BLaER1 treated with 17β-estradiol and CSF1 and Interleukin-3, amounts not matched to agents 10 nM and 100 nM (cell line): ENCODE data around the gene ETNPPL.

Source experiments
- H3K27ac ChIP-seq, 11 experiments: shearing (Covaris generic); formaldehyde crosslinking; 2 replicates each; pipeline ENCODE4 v1.8.1; 2022
- H3K27me3 ChIP-seq, 11 experiments: shearing (Covaris generic); formaldehyde crosslinking; 2 replicates each; pipeline ENCODE4 v1.8.1; 2022
- H3K36me3 ChIP-seq, 11 experiments: shearing (Covaris generic); formaldehyde crosslinking; 2 replicates each; pipeline ENCODE4 v1.8.1; 2022
- H3K4me1 ChIP-seq, 10 experiments: shearing (Covaris generic); formaldehyde crosslinking; 2 replicates each; pipeline ENCODE4 v1.8.1; 2022
- H3K4me2 ChIP-seq, 11 experiments: shearing (Covaris generic); formaldehyde crosslinking; 2 replicates each; pipeline ENCODE4 v1.8.1; 2022
- H3K4me3 ChIP-seq, 10 experiments: shearing (Covaris generic); formaldehyde crosslinking; 2 replicates each; pipeline ENCODE4 v1.8.1; 2022
- H3K9ac ChIP-seq, 11 experiments: shearing (Covaris generic); formaldehyde crosslinking; 2 replicates each; pipeline ENCODE4 v1.8.1; 2022
- H3K9me3 ChIP-seq, 11 experiments: shearing (Covaris generic); formaldehyde crosslinking; replicated peaks in 1 of 11; 2 replicates each; pipeline ENCODE4 v1.8.1; 2022
- H4K20me1 ChIP-seq, 11 experiments: shearing (Covaris generic); formaldehyde crosslinking; 2 replicates each; pipeline ENCODE4 v1.8.1; 2022
- Cebpa-rat ChIP-seq, 11 experiments: shearing (Covaris generic); IDR thresholded peaks; 2 replicates each; pipeline ENCODE4 v1.8.1; 2022

Gene ETNPPL

DNA sequence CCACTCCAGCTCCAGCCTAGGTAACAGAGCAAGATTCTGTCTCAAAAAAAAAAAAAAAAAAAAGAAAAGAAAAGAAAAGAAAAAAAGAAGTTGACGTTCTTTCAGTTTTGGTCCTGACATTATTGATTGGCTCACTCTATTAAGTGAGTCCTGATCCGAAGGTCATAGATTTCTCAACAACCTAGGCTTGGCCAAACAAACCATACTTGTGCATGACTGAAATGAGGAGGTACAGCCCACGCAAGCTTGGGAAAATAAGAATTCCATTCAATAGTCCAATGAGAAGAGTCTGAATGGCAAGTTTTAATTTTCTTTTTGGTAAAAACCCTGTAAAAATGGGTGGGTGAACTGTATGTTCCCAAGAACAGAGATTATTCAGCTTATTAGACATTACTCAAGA, 3.2 kb upstream of the ETNPPL start:
- Histone ChIP-seq H3K27ac (no peak overlapping the region), H3K4me3 (no peak overlapping the region), H3K4me2 (no peak overlapping the region), H3K27me3 (peaks cover 25 to 36% (median 34%) of the 10 kb centered on the region in 11 experiments), H3K9ac (no peak overlapping the region), H3K4me1 (peaks cover 0 to 6% (median 0%) of the 10 kb centered on the region in 10 experiments; a peak in 1 of 20 replicates), H3K36me3 (peaks cover 0 to 9% (median 0%) of the 10 kb centered on the region in 11 experiments; a peak in 4 of 22 replicates), H4K20me1 (no peaks in the 10 kb centered on the region), H3K9me3 (peaks cover 31 to 40% (median 37%) of the 10 kb centered on the region in 11 experiments)
- TF ChIP-seq Cebpa-rat (IDR thresholded peaks at IDR 0.05), result no peak

DNA sequence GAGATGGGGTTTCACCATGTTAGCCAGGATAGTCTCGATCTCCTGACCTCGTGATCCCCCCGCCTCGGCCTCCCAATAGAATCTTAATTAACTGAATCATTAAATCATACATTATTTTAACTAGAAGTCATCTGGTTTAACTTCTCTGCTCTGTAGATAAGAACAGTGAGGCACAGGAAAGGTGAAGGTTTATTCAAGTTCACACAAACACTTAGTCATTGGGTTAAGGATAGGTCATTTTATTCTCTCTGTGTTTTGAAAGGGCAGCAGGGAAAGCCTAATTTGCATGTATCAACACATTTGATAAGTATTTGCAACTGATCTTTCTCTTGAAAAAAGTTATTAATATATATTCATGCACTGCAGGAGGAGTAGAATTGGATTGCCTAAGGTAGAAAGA, 1.1 kb upstream of the ETNPPL start:
- H3K4me3 ChIP-seq, result no peak overlapping the region
- no peak for TF ChIP-seq Cebpa-rat (IDR thresholded peaks at IDR 0.05)
- no peak overlapping the region for H3K9ac ChIP-seq
- peaks cover 0 to 9% (median 0%) of the 10 kb centered on the region in 11 experiments; a peak in 4 of 22 replicates for H3K36me3 ChIP-seq
- peaks cover 0 to 6% (median 0%) of the 10 kb centered on the region in 10 experiments; a peak in 1 of 20 replicates for H3K4me1 ChIP-seq
- H4K20me1 ChIP-seq, result no peaks in the 10 kb centered on the region
- no peak overlapping the region for H3K27ac ChIP-seq
- peaks cover 25 to 50% (median 36%) of the 10 kb centered on the region in 11 experiments for H3K27me3 ChIP-seq
- H3K4me2 ChIP-seq, result no peak overlapping the region
- peaks cover 31 to 40% (median 37%) of the 10 kb centered on the region in 11 experiments for H3K9me3 ChIP-seq

DNA sequence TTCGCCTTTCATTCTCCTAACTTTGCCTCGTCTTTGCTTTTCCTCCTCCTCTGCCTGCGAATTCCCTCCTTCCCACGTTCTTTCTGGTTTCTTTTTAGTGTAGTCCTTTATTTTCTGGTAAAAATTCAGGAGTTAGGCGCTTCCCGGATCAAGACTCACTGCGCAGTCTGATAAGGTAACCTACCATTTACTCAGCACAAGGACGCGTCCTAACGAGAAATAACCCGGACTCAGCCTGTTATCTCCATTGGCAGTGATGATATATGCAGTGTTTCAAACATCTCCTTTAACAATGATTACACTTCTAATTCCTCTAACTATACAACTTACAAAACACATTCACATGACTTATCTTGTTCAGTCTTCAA, 357 bp upstream of the ETNPPL start:
- TF ChIP-seq Cebpa-rat (IDR thresholded peaks at IDR 0.05), result no peak
- Histone ChIP-seq H3K27ac (no peak overlapping the region), H4K20me1 (no peaks in the 10 kb centered on the region), H3K4me3 (peak overlapping the region in 6 of 10 experiments; percentile 20 to 54 (median 26); a peak in 6 of 20 replicates), H3K36me3 (peaks cover 0 to 9% (median 0%) of the 10 kb centered on the region in 11 experiments; a peak in 4 of 22 replicates), H3K4me2 (peak overlapping the region in 1 of 11 experiments; percentile 29; a peak in 2 of 22 replicates), H3K4me1 (peaks cover 0 to 6% (median 0%) of the 10 kb centered on the region in 10 experiments; a peak in 1 of 20 replicates), H3K9me3 (peaks cover 31 to 40% (median 37%) of the 10 kb centered on the region in 11 experiments), H3K27me3 (peaks cover 25 to 50% (median 36%) of the 10 kb centered on the region in 11 experiments), H3K9ac (no peak overlapping the region)

DNA sequence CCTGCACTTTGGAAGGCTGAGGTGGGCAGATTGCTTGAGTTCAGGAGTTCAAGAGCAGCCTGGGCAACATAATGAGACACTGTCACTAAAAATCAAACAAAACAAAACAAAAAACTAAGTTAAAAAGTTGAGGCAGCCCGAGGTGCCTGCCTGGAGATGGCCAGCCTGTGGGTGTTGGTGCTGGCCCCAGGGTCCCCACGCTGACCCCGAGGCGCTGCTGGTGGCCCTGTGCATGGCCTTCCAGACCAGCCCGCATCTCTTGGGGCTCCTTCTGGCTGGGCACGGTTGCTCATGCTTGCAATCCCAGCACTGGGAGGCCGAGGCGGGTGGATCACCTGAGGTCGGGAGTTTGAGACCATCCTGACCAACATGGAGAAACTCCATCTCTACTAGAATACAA, 4.4 kb downstream of the ETNPPL start:
- no peaks in the 10 kb centered on the region for H4K20me1 ChIP-seq
- H3K9me3 ChIP-seq, result peaks cover 20 to 22% (median 21%) of the 10 kb centered on the region in 11 experiments
- H3K4me3 ChIP-seq, result no peak overlapping the region
- H3K36me3 ChIP-seq, result peaks cover 0 to 9% (median 0%) of the 10 kb centered on the region in 11 experiments; a peak in 4 of 22 replicates
- peaks cover 0 to 6% (median 0%) of the 10 kb centered on the region in 10 experiments; a peak in 1 of 20 replicates for H3K4me1 ChIP-seq
- H3K27ac ChIP-seq, result no peak overlapping the region
- no peak overlapping the region for H3K4me2 ChIP-seq
- no peak overlapping the region for H3K9ac ChIP-seq
- no peak for TF ChIP-seq Cebpa-rat (IDR thresholded peaks at IDR 0.05)
- peaks cover 23 to 40% (median 24%) of the 10 kb centered on the region in 11 experiments for H3K27me3 ChIP-seq

DNA sequence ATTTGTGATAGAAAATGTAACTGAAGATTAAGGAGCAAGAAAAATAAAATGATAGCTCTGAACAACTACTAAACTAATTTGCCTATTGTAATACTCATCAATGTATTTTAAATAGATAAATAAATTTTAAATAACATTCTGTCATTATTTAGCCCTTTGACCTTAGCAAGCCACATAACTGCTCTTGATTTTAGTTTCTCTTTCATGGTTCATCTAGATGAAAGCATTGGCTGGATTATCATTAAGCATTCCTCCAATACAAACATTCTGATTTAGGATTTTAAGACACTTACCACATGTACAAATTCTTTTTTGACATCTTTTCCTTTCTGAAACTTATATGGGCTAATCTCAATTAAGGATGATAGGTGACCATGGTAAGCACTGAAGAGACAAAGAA, 8.5 kb downstream of the ETNPPL start:
- Histone ChIP-seq H3K4me1 (peaks cover 0 to 13% (median 2%) of the 10 kb centered on the region in 10 experiments; a peak in 8 of 20 replicates), H3K4me2 (no peak overlapping the region), H3K36me3 (no peaks in the 10 kb centered on the region), H4K20me1 (no peaks in the 10 kb centered on the region), H3K4me3 (no peak overlapping the region), H3K9me3 (no peaks in the 10 kb centered on the region; a peak in 1 of 22 replicates), H3K9ac (no peak overlapping the region), H3K27ac (no peak overlapping the region), H3K27me3 (no peaks in the 10 kb centered on the region)
- no peak for TF ChIP-seq Cebpa-rat (IDR thresholded peaks at IDR 0.05)

- H3K4me2 ChIP-seq, result peak overlapping the region in 5 of 11 experiments; percentile 5 to 37 (median 30); a peak in 10 of 22 replicates
- no peak overlapping the region for H3K4me3 ChIP-seq
- H4K20me1 ChIP-seq, result no peaks in the 10 kb centered on the region
- H3K9me3 ChIP-seq, result no peaks in the 10 kb centered on the region
- peaks cover 0 to 13% (median 2%) of the 10 kb centered on the region in 10 experiments; a peak in 8 of 20 replicates for H3K4me1 ChIP-seq
- H3K27ac ChIP-seq, result no peak overlapping the region
- no peaks in the 10 kb centered on the region for H3K36me3 ChIP-seq
- no peaks in the 10 kb centered on the region for H3K27me3 ChIP-seq
- TF ChIP-seq Cebpa-rat (IDR thresholded peaks at IDR 0.05), result no peak
- H3K9ac ChIP-seq, result no peak overlapping the region
These were observed 11.5 kb downstream of the ETNPPL start for GRCh38 chr4:108751321-108751720.

DNA sequence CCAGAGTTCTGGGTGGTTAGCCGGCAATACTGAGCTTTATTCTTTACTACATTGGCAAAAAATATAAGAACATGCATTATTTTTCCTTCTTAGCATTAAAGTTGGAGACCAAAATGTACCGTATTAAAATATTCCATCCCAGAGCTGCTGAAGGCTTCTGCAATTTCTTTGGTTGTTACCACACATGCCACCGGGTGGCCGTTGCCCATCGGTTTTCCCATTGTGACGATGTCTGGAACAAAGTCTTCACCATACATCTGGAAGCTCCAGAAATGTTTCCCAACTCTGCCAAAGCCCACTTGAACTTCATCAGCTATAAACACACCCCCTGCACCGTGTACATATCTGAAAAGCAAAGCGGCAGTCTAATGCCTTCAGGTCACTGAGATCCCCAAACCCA, 13.7 kb downstream of the ETNPPL start:
- Histone ChIP-seq H3K27me3 (no peaks in the 10 kb centered on the region), H4K20me1 (no peaks in the 10 kb centered on the region), H3K9me3 (no peaks in the 10 kb centered on the region), H3K27ac (no peak overlapping the region), H3K4me2 (no peak overlapping the region), H3K36me3 (no peaks in the 10 kb centered on the region), H3K9ac (no peak overlapping the region), H3K4me3 (no peak overlapping the region), H3K4me1 (peaks cover 0 to 13% (median 2%) of the 10 kb centered on the region in 10 experiments; a peak in 8 of 20 replicates)
- no peak for TF ChIP-seq Cebpa-rat (IDR thresholded peaks at IDR 0.05)

DNA sequence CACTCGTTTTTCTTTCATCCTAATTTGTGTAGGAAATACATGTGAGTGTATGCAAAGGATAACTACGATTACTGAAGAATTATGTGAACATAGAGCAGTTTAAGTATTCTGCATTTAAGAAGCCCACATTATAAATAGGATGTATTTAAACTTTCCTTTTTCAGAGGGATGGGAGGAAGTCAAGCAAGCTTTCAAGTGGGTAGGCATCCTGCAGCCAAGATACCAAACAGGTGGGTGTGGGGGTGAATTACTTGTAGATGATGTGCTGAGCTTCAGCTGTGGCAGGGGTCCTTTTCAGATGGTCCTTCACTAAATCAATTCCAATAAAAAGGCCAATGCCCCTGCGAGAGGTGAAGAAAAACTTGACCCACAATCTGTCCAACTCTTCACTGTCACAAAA, 16.3 kb downstream of the ETNPPL start:
- Histone ChIP-seq H3K9me3 (no peaks in the 10 kb centered on the region), H3K27me3 (no peaks in the 10 kb centered on the region), H4K20me1 (no peaks in the 10 kb centered on the region), H3K9ac (no peak overlapping the region), H3K4me2 (no peak overlapping the region), H3K4me1 (peaks cover 0 to 9% (median 2%) of the 10 kb centered on the region in 10 experiments; a peak in 8 of 20 replicates), H3K4me3 (no peak overlapping the region), H3K27ac (no peak overlapping the region), H3K36me3 (no peaks in the 10 kb centered on the region)
- no peak for TF ChIP-seq Cebpa-rat (IDR thresholded peaks at IDR 0.05)

GRCh38 chr4:108744307-108744706, 18.5 kb downstream of the ETNPPL start:
- Histone ChIP-seq H3K27me3 (no peaks in the 10 kb centered on the region), H3K4me2 (no peak overlapping the region), H4K20me1 (no peaks in the 10 kb centered on the region), H3K4me3 (no peak overlapping the region), H3K36me3 (no peaks in the 10 kb centered on the region), H3K9me3 (no peaks in the 10 kb centered on the region), H3K4me1 (no peaks in the 10 kb centered on the region), H3K27ac (no peak overlapping the region), H3K9ac (no peak overlapping the region)
- no peak for TF ChIP-seq Cebpa-rat (IDR thresholded peaks at IDR 0.05)
